GM12878 (cell line): ENCODE measurements around the gene BEND7. TPM values are rescaled to one million over a fixed set of nuclear protein-coding genes. Genes with fewer than 3 reads are reported as not detected.

Experiments
- ATAC-seq: fragments of 200-7000 bp; cut with Tn5 transposase; 3 replicates; pipeline ENCODE4 v1.9.1; 2020; ENCODE audit warnings: mild to moderate bottlenecking, moderate library complexity
- BruUV-seq: library from RNA; stranded (reverse); fragments of 400-500 nt; replicated peaks from 2 replicates; lab custom pipeline; 2021; lab: Mats Ljungman, UMichigan
- CTCF ChIA-PET: fragments of 300-600 bp; sonication (Branson Sonifier 250); formaldehyde crosslinking; extraction: SDS; loops from one replicate; lab custom pipeline; 2021; ENCODE audit warnings: inconsistent platforms; lab: Yijun Ruan, JAX
- POLR2A ChIA-PET: fragments of 350-600 bp; formaldehyde crosslinking; extraction: SDS; loops from one replicate; lab custom pipeline; 2021; ENCODE audit warnings: inconsistent platforms; lab: Charles Lee
- RAD21 ChIA-PET: fragments of 300-600 bp; sonication (Branson Sonifier 250); formaldehyde crosslinking; loops from one replicate; lab custom pipeline; 2023; ENCODE audit warnings: antibody characterized with exemption; ENCODE audit not compliant: unreplicated experiment; lab: Charles Lee
- SMC1A ChIA-PET: fragments of 300-600 bp; sonication (Branson Sonifier 250); formaldehyde crosslinking; loops from one replicate; lab custom pipeline; 2023; ENCODE audit not compliant: unreplicated experiment, uncharacterized antibody; lab: Charles Lee
- DNase-seq: peaks from one replicate; pipeline ENCODE4 v3.0.0-alpha.2; 2011; ENCODE audit warnings: low read depth, low spot score
- FAIRE-seq: peaks from 3 replicates; lab custom pipeline; 2011; peaks lifted over from hg19 to GRCh38; lab: Jason Lieb, UNC
- H2AFZ ChIP-seq: 2 replicates; pipeline ENCODE4 v1.6.0; 2011; ENCODE audit warnings: low read depth, low read length, control low read depth; ENCODE audit not compliant: control insufficient read depth
- H3K27ac ChIP-seq: 2 replicates; pipeline ENCODE4 v1.5.1; 2011; ENCODE audit warnings: control low read depth; ENCODE audit not compliant: control insufficient read depth, insufficient read depth
- H3K27me3 ChIP-seq, 2 experiments: replicated peaks in 1 of 2; 2 replicates each; pipeline versions ENCODE4 v1.6.0 to v1.6.1; 2011; ENCODE audit warnings: low read length in 1 of 2; ENCODE audit not compliant: control insufficient read depth in 2 of 2, insufficient read depth in 2 of 2
- H3K36me3 ChIP-seq, 2 experiments: 2 replicates each; pipeline ENCODE4 v1.5.1; 2011; ENCODE audit warnings: low read length in 1 of 2; ENCODE audit not compliant: control insufficient read depth in 2 of 2, insufficient read depth in 2 of 2
- H3K4me1 ChIP-seq: 2 replicates; pipeline ENCODE4 v1.6.1; 2011; ENCODE audit warnings: mild to moderate bottlenecking, low read length, moderate library complexity, mixed read lengths; ENCODE audit not compliant: control insufficient read depth, insufficient read depth
- H3K4me2 ChIP-seq: 2 replicates; pipeline ENCODE4 v1.6.0; 2011; ENCODE audit warnings: control low read depth; ENCODE audit not compliant: control insufficient read depth, insufficient read depth
- H3K4me3 ChIP-seq: fragments of 200-600 bp; sonication (generic); 2 replicates; pipeline ENCODE4 v1.5.1; 2016
- H3K79me2 ChIP-seq: 2 replicates; pipeline ENCODE4 v1.6.0; 2011; ENCODE audit warnings: low read length; ENCODE audit not compliant: control insufficient read depth, insufficient read depth
- H3K9ac ChIP-seq: 2 replicates; pipeline ENCODE4 v1.8.0; 2011; ENCODE audit warnings: low read length, control low read depth, mixed read lengths; ENCODE audit not compliant: control insufficient read depth, insufficient read depth
- H3K9me3 ChIP-seq: replicated peaks from 3 replicates; pipeline ENCODE4 v1.5.1; 2011; ENCODE audit warnings: mild to moderate bottlenecking, low read length; ENCODE audit not compliant: control insufficient read depth, insufficient read depth
- H4K20me1 ChIP-seq: 2 replicates; pipeline ENCODE4 v1.6.0; 2011; ENCODE audit not compliant: control insufficient read depth, insufficient read depth
- ASH2L ChIP-seq: fragments of 300-600, 200-600 bp; sonication (generic); IDR thresholded peaks from 2 replicates; pipeline ENCODE4 v1.6.1; 2017; ENCODE audit warnings: low read depth, mild to moderate bottlenecking, borderline replicate concordance
- CHD1 ChIP-seq: IDR thresholded peaks from 2 replicates; pipeline ENCODE4 v1.6.1; 2012; ENCODE audit warnings: low read depth, low read length, improper control_type of control experiment
- CREM ChIP-seq: IDR thresholded peaks from 2 replicates; pipeline ENCODE4 v1.6.1; 2014; ENCODE audit warnings: antibody characterized with exemption, low read depth
- FOXK2 ChIP-seq: fragments of 450-650 bp; IDR thresholded peaks from 2 replicates; pipeline ENCODE4 v1.6.1; 2017; ENCODE audit warnings: mild to moderate bottlenecking, moderate library complexity
- MXI1 ChIP-seq: fragments of 150-350 bp; IDR thresholded peaks from 2 replicates; pipeline ENCODE4 v1.6.1; 2011; ENCODE audit warnings: low read depth, mild to moderate bottlenecking, inconsistent platforms, low read length, improper control_type of control experiment
- NBN ChIP-seq: fragments of 450-650 bp; IDR thresholded peaks from 2 replicates; pipeline ENCODE4 v1.6.1; 2016
- RB1 ChIP-seq: fragments of 450-650 bp; formaldehyde crosslinking; IDR thresholded peaks from 2 replicates; pipeline ENCODE4 v1.6.1; 2017; ENCODE audit warnings: mild to moderate bottlenecking, borderline replicate concordance
- RCOR1 ChIP-seq: conservative IDR thresholded peaks from 2 replicates; pipeline ENCODE4 v1.6.1; 2012; ENCODE audit warnings: low read depth, low read length, improper control_type of control experiment
- RELA ChIP-seq: fragments of 450-650 bp; IDR thresholded peaks from 2 replicates; pipeline ENCODE4 v1.8.0; 2014; ENCODE audit warnings: borderline replicate concordance; ENCODE audit not compliant: partially characterized antibody
- TCF12 ChIP-seq: IDR thresholded peaks from 2 replicates; pipeline ENCODE4 v1.6.1; 2011; ENCODE audit warnings: low read depth, mild to moderate bottlenecking, low read length
- YY1 ChIP-seq: IDR thresholded peaks from 2 replicates; pipeline ENCODE4 v1.6.1; 2011; ENCODE audit warnings: low read depth, mild to moderate bottlenecking, low read length
- WGBS: methylation state at CpG from one replicate; pipeline ENCODE4 v1.1.6; 2016; ENCODE audit warnings: low lambda C conversion rate; ENCODE audit not compliant: insufficient replicate concordance, insufficient coverage; ENCODE audit errors: missing lambda C conversion rate; 5-methylcytosine and 5-hydroxymethylcytosine counted together
- in situ Hi-C: fragments of 300-500 bp; cut with MboI; formaldehyde crosslinking; loops from 9 replicates; pipeline ENCODE4 v1.14.3; 2018; ENCODE audit warnings: mixed read lengths
- intact Hi-C: fragments of 100-400 bp; cut with micrococcal nuclease; formaldehyde crosslinking; loops from one replicate; pipeline ENCODE4 v1.14.2; 2022; ENCODE audit not compliant: unreplicated experiment
- polyA plus RNA-seq, 11 experiments: library from polyadenylated mRNA; depleted of rRNA in 4 of 11; unstranded in 6 of 11; stranded (reverse) in 5 of 11; fragments of >200 nt; fragmentation: Nextera tagmentation in 4 of 11; fragmentation: Illumina TruSeq in 1 of 11; extraction: Ambion mirVana in 4 of 11; extraction: Trizol in 1 of 11; gene quantifications; 1 replicate in 1 of 11; 2 replicates in 10 of 11; pipeline versions ENCODE4 v1.2.1 to v1.2.3, GENCODE V29; 2011 to 2016; ENCODE audit warnings: inconsistent platforms in 2 of 11, missing spikeins in 2 of 11, low read depth in 1 of 11
- total RNA-seq, 4 experiments: library from RNA; depleted of rRNA in 3 of 4; stranded (reverse); fragments of >200 nt in 3 of 4; fragmentation: Illumina TruSeq in 1 of 4; extraction: Trizol in 1 of 4; gene quantifications; 2 replicates each; pipeline versions ENCODE4 v1.2.1 to v1.2.3, GENCODE V29; 2013 to 2021
- TF ChIP-seq, protein P1 (sequence below): IDR thresholded peaks from 2 replicates; pipeline ENCODE4 v1.6.1; 2011; ENCODE audit warnings: low read depth, low read length, improper control_type of control experiment, borderline replicate concordance
- TF ChIP-seq, protein P2 (sequence below): fragments of 450-650 bp; IDR thresholded peaks from 2 replicates; pipeline ENCODE4 v1.6.1; 2016; ENCODE audit warnings: mild to moderate bottlenecking
- TF ChIP-seq, protein P3 (sequence below): IDR thresholded peaks from 2 replicates; pipeline ENCODE4 v1.6.1; 2012; ENCODE audit warnings: mild to moderate bottlenecking, low read depth, low read length

Gene BEND7
- total and polyA plus RNA-seq, 10 of the 15 experiments (the other 5 are each of a cell fraction or from before 2014, with no cell fraction given), result not detected

DNA sequence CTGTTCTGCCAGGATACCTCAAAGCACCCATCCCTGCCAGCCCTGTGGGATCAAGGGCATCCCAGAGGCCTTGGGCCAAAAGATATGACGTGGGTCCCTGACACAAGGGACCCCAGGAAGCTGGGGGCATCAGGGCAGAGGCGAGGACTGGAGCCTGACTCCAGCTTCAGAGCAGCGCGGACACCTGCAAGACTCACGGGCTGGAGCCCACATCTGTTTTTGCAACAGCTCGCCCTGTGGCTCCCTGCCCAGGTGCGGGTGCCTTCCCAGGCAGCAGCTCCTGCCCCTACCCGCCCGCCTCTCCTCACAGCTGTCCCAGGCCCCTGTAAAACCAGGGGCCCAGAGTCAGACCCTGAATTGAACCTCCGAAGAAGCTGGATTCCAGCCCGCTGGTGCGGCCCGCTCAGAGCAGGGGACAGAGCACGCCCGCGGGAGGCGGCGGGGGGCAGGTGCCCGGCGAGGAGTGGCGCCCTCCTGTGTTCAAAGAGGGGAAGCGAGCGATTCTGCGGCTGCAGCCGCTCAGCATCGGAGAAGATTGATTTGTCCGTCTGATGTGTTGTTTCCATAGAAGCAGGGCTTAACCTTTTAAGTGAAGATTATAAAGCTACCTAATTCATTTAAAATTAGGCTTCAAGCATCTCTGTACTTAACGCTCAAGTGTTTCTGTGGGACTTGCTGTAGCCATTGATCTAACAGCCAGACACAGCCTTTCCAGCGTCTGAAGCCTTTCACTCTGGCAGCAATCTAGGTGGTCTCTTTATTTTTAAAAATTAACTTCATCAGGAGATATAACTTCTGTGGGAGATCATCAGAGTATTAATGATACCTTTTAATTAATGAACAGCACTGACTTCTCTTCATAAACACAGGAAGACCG, 88.4 kb downstream of the BEND7 start:
- intact Hi-C loops (loop anchor here (1.0 to 10.0 kb wide), 2 partner anchors 68 to 276 kb away; partner anchors contain the start of gene MCM10), in situ Hi-C loops (no loop called here)
- BruUV-seq, result no TSS peak
- ChIA-PET CTCF (interaction anchor here (0.8 to 5.0 kb wide), 9 partner anchors 9 to 273 kb away, joined by 3 to 41 read pairs (median 4); no protein-coding TSS in a partner anchor), SMC1A (interaction anchor here (1.0 to 2.9 kb wide), 3 partner anchors 68 to 72 kb away, joined by 3 to 9 read pairs (median 7); no protein-coding TSS in a partner anchor), POLR2A (no interaction called here), RAD21 (interaction anchor here (1.0 to 2.5 kb wide), 2 partner anchors 63 to 68 kb away, joined by 3 to 9 read pairs; no protein-coding TSS in a partner anchor)
- 10% methylated on average over 30 of the region's 30 CpGs for WGBS
- ATAC-seq, result peak; percentile 95
- FAIRE-seq, result no peak
- no peak for DNase-seq
- Histone ChIP-seq H3K4me1 (0 out of 2 replicates have a peak, but pooled peaks cover 3% of the 10 kb centered on the region), H3K4me2 (peak overlapping the region; percentile 60; the same call in 1 of the 2 replicates), H3K4me3 (no peak overlapping the region), H4K20me1 (no peaks in the 10 kb centered on the region), H3K27ac (no peak overlapping the region), H3K27me3 (peaks cover 8 to 9% of the 10 kb centered on the region in 2 experiments; a peak in 3 of 4 replicates), H3K36me3 (no peaks in the 10 kb centered on the region), H3K79me2 (no peaks in the 10 kb centered on the region), H2AFZ (peak overlapping the region; percentile 54), H3K9me3 (no peaks in the 10 kb centered on the region; the same call in 2 of the 3 replicates), H3K9ac (no peak overlapping the region)
- TF ChIP-seq, protein P1, sequence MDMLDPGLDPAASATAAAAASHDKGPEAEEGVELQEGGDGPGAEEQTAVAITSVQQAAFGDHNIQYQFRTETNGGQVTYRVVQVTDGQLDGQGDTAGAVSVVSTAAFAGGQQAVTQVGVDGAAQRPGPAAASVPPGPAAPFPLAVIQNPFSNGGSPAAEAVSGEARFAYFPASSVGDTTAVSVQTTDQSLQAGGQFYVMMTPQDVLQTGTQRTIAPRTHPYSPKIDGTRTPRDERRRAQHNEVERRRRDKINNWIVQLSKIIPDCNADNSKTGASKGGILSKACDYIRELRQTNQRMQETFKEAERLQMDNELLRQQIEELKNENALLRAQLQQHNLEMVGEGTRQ, result no peak
- TF ChIP-seq CHD1 (no peak), TCF12 (no peak), MXI1 (no peak), ASH2L (no peak), RCOR1 (no peak), FOXK2 (no peak), CREM (no peak), RB1 (no peak), RELA (no peak), YY1 (peak; percentile 61; the same call in 1 of the 2 replicates), NBN (no peak)
- TF ChIP-seq, protein P2, sequence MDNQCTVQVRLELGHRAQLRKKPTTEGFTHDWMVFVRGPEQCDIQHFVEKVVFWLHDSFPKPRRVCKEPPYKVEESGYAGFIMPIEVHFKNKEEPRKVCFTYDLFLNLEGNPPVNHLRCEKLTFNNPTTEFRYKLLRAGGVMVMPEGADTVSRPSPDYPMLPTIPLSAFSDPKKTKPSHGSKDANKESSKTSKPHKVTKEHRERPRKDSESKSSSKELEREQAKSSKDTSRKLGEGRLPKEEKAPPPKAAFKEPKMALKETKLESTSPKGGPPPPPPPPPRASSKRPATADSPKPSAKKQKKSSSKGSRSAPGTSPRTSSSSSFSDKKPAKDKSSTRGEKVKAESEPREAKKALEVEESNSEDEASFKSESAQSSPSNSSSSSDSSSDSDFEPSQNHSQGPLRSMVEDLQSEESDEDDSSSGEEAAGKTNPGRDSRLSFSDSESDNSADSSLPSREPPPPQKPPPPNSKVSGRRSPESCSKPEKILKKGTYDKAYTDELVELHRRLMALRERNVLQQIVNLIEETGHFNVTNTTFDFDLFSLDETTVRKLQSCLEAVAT, result no peak
- TF ChIP-seq, protein P3, sequence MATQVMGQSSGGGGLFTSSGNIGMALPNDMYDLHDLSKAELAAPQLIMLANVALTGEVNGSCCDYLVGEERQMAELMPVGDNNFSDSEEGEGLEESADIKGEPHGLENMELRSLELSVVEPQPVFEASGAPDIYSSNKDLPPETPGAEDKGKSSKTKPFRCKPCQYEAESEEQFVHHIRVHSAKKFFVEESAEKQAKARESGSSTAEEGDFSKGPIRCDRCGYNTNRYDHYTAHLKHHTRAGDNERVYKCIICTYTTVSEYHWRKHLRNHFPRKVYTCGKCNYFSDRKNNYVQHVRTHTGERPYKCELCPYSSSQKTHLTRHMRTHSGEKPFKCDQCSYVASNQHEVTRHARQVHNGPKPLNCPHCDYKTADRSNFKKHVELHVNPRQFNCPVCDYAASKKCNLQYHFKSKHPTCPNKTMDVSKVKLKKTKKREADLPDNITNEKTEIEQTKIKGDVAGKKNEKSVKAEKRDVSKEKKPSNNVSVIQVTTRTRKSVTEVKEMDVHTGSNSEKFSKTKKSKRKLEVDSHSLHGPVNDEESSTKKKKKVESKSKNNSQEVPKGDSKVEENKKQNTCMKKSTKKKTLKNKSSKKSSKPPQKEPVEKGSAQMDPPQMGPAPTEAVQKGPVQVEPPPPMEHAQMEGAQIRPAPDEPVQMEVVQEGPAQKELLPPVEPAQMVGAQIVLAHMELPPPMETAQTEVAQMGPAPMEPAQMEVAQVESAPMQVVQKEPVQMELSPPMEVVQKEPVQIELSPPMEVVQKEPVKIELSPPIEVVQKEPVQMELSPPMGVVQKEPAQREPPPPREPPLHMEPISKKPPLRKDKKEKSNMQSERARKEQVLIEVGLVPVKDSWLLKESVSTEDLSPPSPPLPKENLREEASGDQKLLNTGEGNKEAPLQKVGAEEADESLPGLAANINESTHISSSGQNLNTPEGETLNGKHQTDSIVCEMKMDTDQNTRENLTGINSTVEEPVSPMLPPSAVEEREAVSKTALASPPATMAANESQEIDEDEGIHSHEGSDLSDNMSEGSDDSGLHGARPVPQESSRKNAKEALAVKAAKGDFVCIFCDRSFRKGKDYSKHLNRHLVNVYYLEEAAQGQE, result no peak
